HG03565 (cell line): ENCODE measurements around the gene F2.
"Not testable (repeated sequence)": the region's sequence is repeated elsewhere in the genome, so short reads cannot be mapped to it uniquely, and the experiment has no call there.

Experiments
- ATAC-seq: cut with Tn5 transposase; IDR thresholded peaks from one replicate; pipeline ENCODE4 v1.9.1; 2021; ENCODE audit warnings: mild to moderate bottlenecking, moderate library complexity; ENCODE audit not compliant: unreplicated experiment

F2 gene

DNA sequence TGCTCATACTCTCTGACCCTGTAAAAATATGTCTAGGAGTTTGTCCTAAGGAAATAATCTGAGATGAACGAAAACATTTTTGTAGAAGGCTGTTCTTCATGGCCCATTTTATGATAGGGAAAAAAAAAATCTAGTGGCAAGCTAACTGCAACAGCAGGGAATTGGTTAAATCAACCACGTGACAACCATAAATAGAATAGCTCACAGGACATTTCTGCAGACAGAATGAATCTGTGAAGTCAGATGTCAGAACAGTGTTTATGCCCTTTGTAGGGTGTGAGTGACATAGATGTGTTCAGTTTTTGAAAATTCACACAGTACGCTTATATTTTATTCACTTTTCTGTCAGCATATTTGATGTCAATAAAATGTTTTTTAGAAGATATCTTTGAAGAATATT lies 34.6 kb upstream of the F2 start:
- ATAC-seq = no peak

GRCh38 chr11:46686886-46687795 lies 31.9 kb upstream of the F2 start:
- ATAC-seq = no peak

GRCh38 chr11:46690702-46691101 lies 28.3 kb upstream of the F2 start:
- ATAC-seq = no peak

- ATAC-seq = no peak
Observed at GRCh38 chr11:46692450-46692849, 26.6 kb upstream of the F2 start.

- ATAC-seq = no peak
Observed at GRCh38 chr11:46693597-46694012, 25.4 kb upstream of the F2 start.

- ATAC-seq = no peak
Observed at GRCh38 chr11:46694072-46694471, 24.9 kb upstream of the F2 start.

- ATAC-seq = no peak
Observed at GRCh38 chr11:46694607-46695006, 24.4 kb upstream of the F2 start.

DNA sequence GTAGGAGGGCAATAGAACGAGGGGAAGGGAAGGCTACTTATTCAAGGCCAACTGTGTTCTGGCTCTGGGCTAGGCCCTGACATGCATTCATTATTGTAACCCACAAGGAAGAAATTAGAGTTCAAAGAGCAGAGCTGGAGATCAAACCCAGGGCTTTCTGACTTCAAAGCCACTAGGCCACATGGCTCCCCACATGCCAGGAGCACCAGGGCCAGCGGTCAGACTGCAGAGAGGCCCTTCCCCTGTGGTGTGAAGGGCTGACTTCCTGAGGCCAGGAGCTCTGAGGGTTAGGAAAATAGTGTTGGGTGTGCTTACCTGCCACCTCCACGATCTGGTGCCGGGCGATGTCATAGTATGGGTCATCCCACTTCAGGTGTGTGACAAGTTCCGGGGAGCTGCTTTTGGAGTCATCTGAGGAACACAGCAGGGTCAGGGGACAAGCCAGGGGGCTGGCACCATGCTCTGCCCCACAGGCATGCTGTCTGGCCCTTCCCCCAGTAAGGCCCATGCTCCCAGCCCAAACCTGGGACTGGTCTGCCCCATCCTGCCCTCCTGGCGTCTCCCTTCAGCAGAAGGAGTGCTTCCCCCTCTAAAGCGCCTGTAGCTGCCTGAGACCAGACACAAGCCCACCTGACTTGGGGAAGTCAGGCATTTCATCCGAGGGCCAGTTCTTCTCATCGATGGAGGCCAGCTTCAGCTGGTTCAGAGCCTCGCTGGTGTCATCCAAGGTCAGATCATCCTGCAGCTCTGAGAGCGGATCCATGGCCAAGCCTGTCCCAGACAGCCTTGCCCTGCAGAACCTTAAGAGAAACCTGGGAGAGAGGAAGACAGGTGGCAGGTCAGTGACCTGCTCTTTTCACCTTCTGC lies 23.4 kb upstream of the F2 start:
- no peak for ATAC-seq

DNA sequence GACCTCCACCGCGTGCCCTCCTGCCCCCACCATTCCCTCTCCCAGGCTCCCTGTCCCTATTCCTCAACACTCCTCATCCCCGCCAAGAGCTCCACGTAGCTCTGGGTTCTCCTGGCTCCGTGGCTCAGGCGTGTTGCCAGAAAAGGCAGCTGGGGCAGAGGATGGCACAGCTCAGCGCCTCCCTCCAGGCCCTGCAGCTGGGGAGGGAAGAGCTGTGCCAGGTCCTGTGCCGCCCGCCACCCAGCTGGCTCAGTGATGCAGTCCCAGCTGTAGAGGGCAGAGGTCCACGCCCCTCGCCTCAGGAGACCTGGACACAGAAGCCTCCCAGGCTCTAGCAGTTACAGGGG lies 22.8 kb upstream of the F2 start:
- ATAC-seq = no peak

- no peak for ATAC-seq
Observed at GRCh38 chr11:46697303-46697702, 21.7 kb upstream of the F2 start.

- ATAC-seq = no peak
Observed at GRCh38 chr11:46697723-46698122, 21.3 kb upstream of the F2 start.

GRCh38 chr11:46698597-46698996 lies 20.4 kb upstream of the F2 start:
- no peak for ATAC-seq

DNA sequence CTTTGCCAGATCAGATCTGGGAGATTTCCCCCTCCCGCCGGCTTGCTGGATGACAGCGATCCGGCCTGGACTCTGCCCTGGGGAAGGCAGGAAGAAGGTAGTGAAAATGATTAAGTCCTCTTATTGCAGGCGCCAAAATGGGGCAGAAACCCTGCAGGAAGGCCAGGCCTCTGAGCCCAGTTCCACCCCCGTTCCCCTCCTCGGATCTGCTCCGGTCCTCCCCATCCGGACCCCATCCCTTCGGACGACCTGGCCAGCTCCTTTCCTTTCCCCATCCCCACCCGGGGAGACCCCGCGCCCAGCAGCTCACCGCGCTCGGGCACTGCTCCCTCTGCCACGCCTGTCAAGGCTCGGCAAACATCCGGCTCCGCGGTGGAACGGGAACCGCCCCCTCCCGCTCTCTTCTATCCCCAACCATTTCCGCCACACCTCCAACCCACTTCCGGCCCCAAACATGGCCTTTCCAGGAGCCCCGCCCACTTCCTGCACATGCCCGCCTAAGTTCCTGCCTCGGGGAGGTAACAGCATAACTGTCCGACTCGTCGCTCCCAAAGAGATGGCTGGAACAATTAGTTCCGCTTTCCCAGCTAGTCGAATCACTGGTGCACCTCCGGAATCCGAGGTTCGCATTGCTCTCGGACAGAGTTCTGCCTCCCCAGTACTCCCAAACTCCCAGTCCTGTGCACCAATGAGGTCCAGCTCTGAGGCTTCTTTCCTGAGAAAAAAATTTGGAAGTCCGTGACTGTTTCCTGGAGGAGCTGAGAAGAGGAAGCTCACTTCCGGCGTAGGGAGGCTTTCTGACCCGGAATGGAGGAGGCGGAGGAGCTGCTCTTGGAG lies 18.6 kb upstream of the F2 start, which contains the start of the genes ARHGAP1 and ZNF408:
ARHGAP1 (minus strand) TSS at position 379 of the 837 bp plus-strand sequence. CDS start 4,512 bp downstream, outside the sequence.
ZNF408 (plus strand) TSS at position 791 of the 837 bp plus-strand sequence; CDS start at position 808, 17 bp downstream.
- peak; percentile 83 for ATAC-seq

GRCh38 chr11:46701078-46701654 lies 17.8 kb upstream of the F2 start:
- ATAC-seq = no peak

DNA sequence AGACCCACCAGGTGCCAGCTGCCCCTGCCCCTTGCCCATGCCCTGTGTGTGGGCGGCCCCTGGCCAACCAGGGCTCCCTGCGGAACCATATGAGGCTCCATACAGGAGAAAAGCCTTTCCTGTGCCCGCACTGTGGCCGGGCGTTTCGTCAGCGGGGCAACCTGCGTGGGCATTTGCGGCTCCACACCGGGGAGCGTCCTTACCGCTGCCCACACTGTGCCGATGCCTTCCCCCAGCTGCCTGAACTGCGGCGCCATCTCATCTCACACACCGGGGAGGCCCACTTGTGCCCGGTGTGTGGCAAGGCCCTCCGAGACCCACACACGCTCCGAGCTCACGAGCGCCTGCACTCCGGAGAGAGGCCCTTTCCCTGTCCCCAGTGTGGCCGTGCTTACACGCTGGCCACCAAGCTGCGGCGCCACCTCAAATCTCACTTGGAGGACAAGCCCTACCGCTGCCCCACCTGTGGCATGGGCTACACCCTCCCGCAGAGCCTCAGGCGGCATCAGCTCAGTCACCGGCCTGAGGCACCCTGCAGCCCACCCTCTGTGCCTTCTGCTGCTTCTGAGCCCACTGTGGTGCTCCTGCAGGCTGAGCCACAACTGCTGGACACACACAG lies 13.8 kb upstream of the F2 start:
- ATAC-seq = no peak

DNA sequence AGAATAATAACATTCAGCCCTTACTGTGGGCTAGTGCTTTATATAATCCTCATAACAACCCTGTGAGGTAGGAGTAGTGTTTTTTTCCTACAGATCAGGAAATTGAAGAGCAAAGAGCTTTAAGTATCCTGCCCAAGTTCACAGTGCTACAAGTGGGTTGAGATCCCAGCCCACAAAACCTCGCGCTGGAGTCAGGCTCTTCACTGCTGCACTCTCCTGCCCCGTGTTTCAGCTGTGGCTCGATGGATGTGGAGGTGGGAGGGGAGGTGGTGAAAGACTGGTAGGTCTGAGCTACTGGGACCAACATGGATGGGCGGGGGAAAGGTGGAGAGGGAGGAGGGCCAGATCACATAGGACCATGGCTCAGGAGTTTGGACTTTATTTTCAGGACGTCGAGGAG lies 12.1 kb upstream of the F2 start:
- no peak for ATAC-seq

DNA sequence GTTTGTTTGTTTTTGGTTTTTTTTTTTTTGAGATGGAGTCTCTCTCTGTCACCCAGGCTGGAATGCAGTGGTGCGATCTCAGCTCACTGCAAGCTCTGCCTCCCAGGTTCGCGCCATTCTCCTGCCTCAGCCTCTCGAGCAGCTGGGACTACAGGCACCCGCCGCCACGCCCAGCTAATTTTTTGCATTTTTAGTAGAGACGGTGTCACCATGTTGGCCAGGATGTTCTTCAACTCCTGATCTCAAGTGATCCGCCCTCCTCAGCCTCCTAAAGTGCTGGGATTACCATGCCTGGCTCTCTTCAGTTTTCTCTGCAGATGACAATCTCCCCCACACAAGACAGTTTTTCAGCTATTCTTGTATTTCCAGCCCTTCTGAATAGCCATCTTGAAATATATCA lies 9.7 kb upstream of the F2 start:
- ATAC-seq = not testable (repeated sequence)

- no peak for ATAC-seq
Observed at GRCh38 chr11:46710821-46711269, 8.2 kb upstream of the F2 start.

GRCh38 chr11:46711303-46711702 lies 7.7 kb upstream of the F2 start:
- no peak for ATAC-seq
